Body of pancreas (tissue), 4 donors: Measurements from ENCODE around the gene RBP7.

ENCODE experiments used
- POLR2A ChIP-seq, 3 donors: fragments of 450-650 bp; IDR thresholded peaks; one replicate each; pipeline ENCODE4 v1.6.1; 2016; ENCODE audit warnings: antibody characterized with exemption in 3 of 3, mild to moderate bottlenecking in 2 of 3
- TF ChIP-seq, protein P1 (sequence below), 7 experiments: fragments of 450-650 bp in 4 of 7; fragments of 200-600 bp in 3 of 7; sonication (generic) in 3 of 7; IDR thresholded peaks; one replicate each; pipeline ENCODE4 v1.5.1; 2016 to 2019; ENCODE audit warnings: antibody characterized with exemption in 7 of 7

DNA sequence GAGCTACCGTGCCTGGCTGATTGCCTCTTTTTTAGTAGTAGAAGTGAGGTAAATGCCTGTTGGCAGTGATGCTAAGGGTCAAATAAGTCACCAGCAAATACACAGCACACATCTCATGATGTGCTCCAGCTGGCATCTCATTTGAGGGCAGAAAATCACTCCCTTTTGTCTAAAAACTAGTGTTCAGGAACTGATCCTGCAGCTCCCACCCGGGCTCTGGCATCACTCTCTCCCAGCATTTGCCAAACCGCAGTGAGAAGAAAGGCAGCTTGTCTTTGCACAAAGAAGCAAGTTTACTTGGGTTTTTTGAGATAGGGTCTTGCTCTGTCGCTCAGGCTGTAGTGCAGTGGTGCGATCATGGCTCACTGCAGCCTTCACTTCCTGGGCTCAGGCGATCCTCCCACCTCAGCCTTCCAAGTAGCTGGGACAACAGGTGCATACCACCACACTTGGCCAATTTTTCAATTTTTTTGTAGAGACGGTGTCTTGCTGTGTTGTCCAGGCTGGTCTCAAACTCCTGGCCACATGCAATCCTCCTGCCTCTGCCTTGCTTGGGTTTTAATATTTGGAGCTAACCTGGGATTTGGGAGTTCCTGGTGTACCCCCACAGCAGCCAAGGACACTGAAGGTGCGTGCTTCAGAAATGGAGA, 4.1 kb downstream of the RBP7 start:
- TF ChIP-seq POLR2A (IDR thresholded peaks at IDR 0.05), result no peak
- TF ChIP-seq, protein P1, sequence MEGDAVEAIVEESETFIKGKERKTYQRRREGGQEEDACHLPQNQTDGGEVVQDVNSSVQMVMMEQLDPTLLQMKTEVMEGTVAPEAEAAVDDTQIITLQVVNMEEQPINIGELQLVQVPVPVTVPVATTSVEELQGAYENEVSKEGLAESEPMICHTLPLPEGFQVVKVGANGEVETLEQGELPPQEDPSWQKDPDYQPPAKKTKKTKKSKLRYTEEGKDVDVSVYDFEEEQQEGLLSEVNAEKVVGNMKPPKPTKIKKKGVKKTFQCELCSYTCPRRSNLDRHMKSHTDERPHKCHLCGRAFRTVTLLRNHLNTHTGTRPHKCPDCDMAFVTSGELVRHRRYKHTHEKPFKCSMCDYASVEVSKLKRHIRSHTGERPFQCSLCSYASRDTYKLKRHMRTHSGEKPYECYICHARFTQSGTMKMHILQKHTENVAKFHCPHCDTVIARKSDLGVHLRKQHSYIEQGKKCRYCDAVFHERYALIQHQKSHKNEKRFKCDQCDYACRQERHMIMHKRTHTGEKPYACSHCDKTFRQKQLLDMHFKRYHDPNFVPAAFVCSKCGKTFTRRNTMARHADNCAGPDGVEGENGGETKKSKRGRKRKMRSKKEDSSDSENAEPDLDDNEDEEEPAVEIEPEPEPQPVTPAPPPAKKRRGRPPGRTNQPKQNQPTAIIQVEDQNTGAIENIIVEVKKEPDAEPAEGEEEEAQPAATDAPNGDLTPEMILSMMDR (IDR thresholded peaks at IDR 0.05), result no peak
